Fibroblast of lung (primary cell): ENCODE data around the gene SBNO2. TPM values are rescaled to one million over a fixed set of nuclear protein-coding genes. Genes with fewer than 3 reads are reported as not detected.

Experiments
- DNase-seq, 2 donors: peaks; one replicate each; pipeline versions ENCODE4 v3.0.0 to v3.0.0-alpha.2; 2010; ENCODE audit warnings: low read depth in 2 of 2
- H2AFZ ChIP-seq: 2 replicates; pipeline ENCODE4 v1.5.1; 2012; ENCODE audit warnings: low read length, control low read depth, inconsistent platforms
- H3K27ac ChIP-seq: 2 replicates; pipeline ENCODE4 v1.5.1; 2011; ENCODE audit warnings: low read length, control low read depth; ENCODE audit not compliant: insufficient read depth
- H3K27me3 ChIP-seq: 2 replicates; pipeline ENCODE4 v1.5.1; 2011; ENCODE audit warnings: mild to moderate bottlenecking, low read length; ENCODE audit not compliant: control insufficient read depth, insufficient read depth
- H3K36me3 ChIP-seq: 2 replicates; pipeline ENCODE4 v1.5.1; 2011; ENCODE audit warnings: low read length; ENCODE audit not compliant: control insufficient read depth, insufficient read depth
- H3K4me1 ChIP-seq: 2 replicates; pipeline ENCODE4 v1.5.1; 2011; ENCODE audit warnings: low read length; ENCODE audit not compliant: control insufficient read depth, insufficient read depth; ENCODE audit errors: extremely low read depth
- H3K4me2 ChIP-seq: 2 replicates; pipeline ENCODE4 v1.5.1; 2011; ENCODE audit warnings: low read length, control low read depth; ENCODE audit not compliant: insufficient read depth; ENCODE audit errors: extremely low read depth
- H3K4me3 ChIP-seq, 4 experiments: fragments of 200-600 bp in 1 of 4; sonication (generic) in 1 of 4; replicated peaks in 1 of 4; 2 replicates each; pipeline ENCODE4 v1.5.1; 2011 to 2016; ENCODE audit warnings: low read length in 4 of 4, low read depth in 3 of 4, mild to moderate bottlenecking in 3 of 4, control low read depth in 2 of 4, inconsistent platforms in 1 of 4, mixed read lengths in 1 of 4; ENCODE audit not compliant: insufficient read depth in 1 of 4; ENCODE audit errors: control extremely low read depth in 1 of 4
- H3K79me2 ChIP-seq: 2 replicates; pipeline ENCODE4 v1.5.1; 2012; ENCODE audit warnings: mild to moderate bottlenecking, low read length, inconsistent platforms; ENCODE audit not compliant: control insufficient read depth, insufficient read depth
- H3K9ac ChIP-seq: 2 replicates; pipeline ENCODE4 v1.5.1; 2011; ENCODE audit warnings: mild to moderate bottlenecking, low read length, control low read depth; ENCODE audit not compliant: insufficient read depth
- H3K9me3 ChIP-seq: 2 replicates; pipeline ENCODE4 v1.5.1; 2012; ENCODE audit warnings: low read depth, low read length; ENCODE audit not compliant: control insufficient read depth, insufficient read depth
- H4K20me1 ChIP-seq: 2 replicates; pipeline ENCODE4 v1.5.1; 2011; ENCODE audit warnings: low read length; ENCODE audit not compliant: control insufficient read depth, insufficient read depth; ENCODE audit errors: extremely low read depth
- EZH2 ChIP-seq: IDR thresholded peaks from 2 replicates; pipeline ENCODE4 v1.5.1; 2012; ENCODE audit warnings: low read length, control low read depth, mild to moderate bottlenecking; ENCODE audit errors: missing control alignments
- polyA plus RNA-seq, 2 donors: library from polyadenylated mRNA; depleted of rRNA in 1 of 2; stranded (reverse) in 1 of 2; unstranded in 1 of 2; fragments of >200 nt; gene quantifications; 2 replicates each; pipeline ENCODE4 v1.2.1, GENCODE V29; 2011 to 2012; ENCODE audit warnings: missing spikeins in 1 of 2
- total RNA-seq: library from RNA; depleted of rRNA; stranded (reverse); fragments of >200 nt; gene quantifications from 2 replicates; pipeline ENCODE4 v1.2.1, GENCODE V29; 2014
- TF ChIP-seq, protein P1 (sequence below), 2 donors: IDR thresholded peaks in 1 of 2; conservative IDR thresholded peaks in 1 of 2; 1 replicate in 1 of 2; 2 replicates in 1 of 2; pipeline ENCODE4 v1.5.1; 2011 to 2012; ENCODE audit warnings: low read length in 2 of 2, control low read depth in 1 of 2, inconsistent platforms in 1 of 2, low read depth in 1 of 2, mild to moderate bottlenecking in 1 of 2

The SBNO2 gene
- total and polyA plus RNA-seq, 2 donors (not counting 1 experiment from before 2014, with no cell fraction given) = 12.6 to 55.8 TPM

DNA sequence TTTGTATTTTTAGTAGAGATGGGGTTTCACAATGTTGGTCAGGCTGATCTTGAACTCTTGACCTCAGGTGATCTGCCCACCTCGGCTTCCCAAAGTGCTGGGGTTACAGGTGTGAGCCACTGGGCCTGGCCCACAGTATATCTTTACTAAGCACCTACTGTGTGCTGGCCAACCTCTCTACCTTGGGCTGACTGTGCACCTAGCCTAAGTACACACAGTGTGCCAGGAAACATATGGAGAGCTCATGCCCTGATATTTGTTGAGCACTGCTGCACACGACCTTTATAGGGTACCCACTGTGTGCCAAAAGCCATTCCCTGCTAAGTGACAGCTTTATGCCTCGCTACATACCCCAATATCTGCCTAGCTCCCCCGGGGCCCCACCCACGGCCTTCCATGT, 113.4 kb downstream of the SBNO2 start:
- no peak overlapping the region for H3K4me3 ChIP-seq
- no peak for DNase-seq
- H3K27me3 ChIP-seq = no peaks in the 10 kb centered on the region
- H3K9ac ChIP-seq = no peak overlapping the region
- H4K20me1 ChIP-seq = no peaks in the 10 kb centered on the region
- no peaks in the 10 kb centered on the region for H3K79me2 ChIP-seq
- H3K4me1 ChIP-seq = no peaks in the 10 kb centered on the region
- no peak for TF ChIP-seq EZH2
- TF ChIP-seq, protein P1, sequence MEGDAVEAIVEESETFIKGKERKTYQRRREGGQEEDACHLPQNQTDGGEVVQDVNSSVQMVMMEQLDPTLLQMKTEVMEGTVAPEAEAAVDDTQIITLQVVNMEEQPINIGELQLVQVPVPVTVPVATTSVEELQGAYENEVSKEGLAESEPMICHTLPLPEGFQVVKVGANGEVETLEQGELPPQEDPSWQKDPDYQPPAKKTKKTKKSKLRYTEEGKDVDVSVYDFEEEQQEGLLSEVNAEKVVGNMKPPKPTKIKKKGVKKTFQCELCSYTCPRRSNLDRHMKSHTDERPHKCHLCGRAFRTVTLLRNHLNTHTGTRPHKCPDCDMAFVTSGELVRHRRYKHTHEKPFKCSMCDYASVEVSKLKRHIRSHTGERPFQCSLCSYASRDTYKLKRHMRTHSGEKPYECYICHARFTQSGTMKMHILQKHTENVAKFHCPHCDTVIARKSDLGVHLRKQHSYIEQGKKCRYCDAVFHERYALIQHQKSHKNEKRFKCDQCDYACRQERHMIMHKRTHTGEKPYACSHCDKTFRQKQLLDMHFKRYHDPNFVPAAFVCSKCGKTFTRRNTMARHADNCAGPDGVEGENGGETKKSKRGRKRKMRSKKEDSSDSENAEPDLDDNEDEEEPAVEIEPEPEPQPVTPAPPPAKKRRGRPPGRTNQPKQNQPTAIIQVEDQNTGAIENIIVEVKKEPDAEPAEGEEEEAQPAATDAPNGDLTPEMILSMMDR (conservative IDR thresholded peaks at IDR 0.05 in 1 of 2, IDR thresholded peaks at IDR 0.05 in 1 of 2; ENCODE audit: low read depth in 1 of 2, low read length in 2 of 2) = no peak
- no peak overlapping the region for H3K4me2 ChIP-seq
- H3K27ac ChIP-seq = no peak overlapping the region
- no peak overlapping the region for H2AFZ ChIP-seq
- no peaks in the 10 kb centered on the region for H3K36me3 ChIP-seq
- H3K9me3 ChIP-seq = peaks cover 5% of the 10 kb centered on the region

DNA sequence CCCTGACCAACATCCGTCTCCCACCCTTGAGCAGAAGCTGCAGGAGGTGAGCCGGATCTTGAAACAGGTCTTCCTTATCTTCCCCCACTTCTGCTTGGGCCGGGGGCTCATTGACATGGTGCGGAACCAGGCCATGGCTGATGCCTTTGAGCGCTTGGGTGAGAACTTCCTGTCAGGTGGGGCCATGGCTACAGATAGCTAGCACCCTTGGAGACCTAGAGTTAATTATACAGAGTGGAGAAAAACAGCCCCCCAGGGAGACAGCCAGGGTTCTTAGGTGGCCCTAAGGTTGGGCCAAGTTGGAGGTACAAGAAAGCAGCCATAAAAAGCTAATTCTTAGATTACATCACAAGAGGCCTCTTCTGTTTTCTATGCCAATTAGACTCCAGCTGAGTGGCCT, 116.0 kb downstream of the SBNO2 start:
- no peak overlapping the region for H2AFZ ChIP-seq
- TF ChIP-seq, protein P1 (conservative IDR thresholded peaks at IDR 0.05 in 1 of 2, IDR thresholded peaks at IDR 0.05 in 1 of 2; ENCODE audit: low read depth in 1 of 2, low read length in 2 of 2) = no peak
- TF ChIP-seq EZH2 = no peak
- DNase-seq = no peak
- no peaks in the 10 kb centered on the region for H3K36me3 ChIP-seq
- H3K4me3 ChIP-seq = no peak overlapping the region
- no peak overlapping the region for H3K4me2 ChIP-seq
- no peaks in the 10 kb centered on the region for H4K20me1 ChIP-seq
- H3K27me3 ChIP-seq = no peaks in the 10 kb centered on the region
- H3K27ac ChIP-seq = no peak overlapping the region
- H3K9ac ChIP-seq = no peak overlapping the region
- no peaks in the 10 kb centered on the region for H3K4me1 ChIP-seq
- no peaks in the 10 kb centered on the region for H3K79me2 ChIP-seq
- peaks cover 5% of the 10 kb centered on the region for H3K9me3 ChIP-seq

Other genes starting within 250 kb of the SBNO2 start
- gene ARID3A, start 248.2 kb downstream of the SBNO2 start, total RNA-seq = 12.1 and 14.9 TPM in 2 replicates
- gene ARID3A, start 248.2 kb downstream of the SBNO2 start, polyA plus RNA-seq = 6.4 and 8.7 TPM in 2 replicates
- 41.6 and 42.3 TPM in 2 replicates for gene WDR18, start 189.9 kb downstream of the SBNO2 start, total RNA-seq
- gene WDR18, start 189.9 kb downstream of the SBNO2 start, polyA plus RNA-seq = 10.0 and 16.1 TPM in 2 replicates
- gene GRIN3B, start 173.8 kb downstream of the SBNO2 start, total RNA-seq = 0.51 and 0.66 TPM in 2 replicates
- gene GRIN3B, start 173.8 kb downstream of the SBNO2 start, polyA plus RNA-seq = 0.12 and 0.25 TPM in 2 replicates
- gene TMEM259, start 153.1 kb downstream of the SBNO2 start, total RNA-seq = 47.5 and 57.8 TPM in 2 replicates
- 67.1 and 67.9 TPM in 2 replicates for gene TMEM259, start 153.1 kb downstream of the SBNO2 start, polyA plus RNA-seq
- gene RNU6-2, start 152.7 kb downstream of the SBNO2 start, total RNA-seq = not detected in 2 replicates
- not detected in 2 replicates for gene RNU6-2, start 152.7 kb downstream of the SBNO2 start, polyA plus RNA-seq
- 120 and 194 TPM in 2 replicates for gene CNN2, start 147.7 kb downstream of the SBNO2 start, total RNA-seq
- 299 and 473 TPM in 2 replicates for gene CNN2, start 147.7 kb downstream of the SBNO2 start, polyA plus RNA-seq
- 2.3 and 9.7 TPM in 2 replicates for gene ABCA7, start 134.2 kb downstream of the SBNO2 start, total RNA-seq
- 2.2 and 2.3 TPM in 2 replicates for gene ABCA7, start 134.2 kb downstream of the SBNO2 start, polyA plus RNA-seq
- 0.77 and 1.8 TPM in 2 replicates for gene ARHGAP45, start 107.1 kb downstream of the SBNO2 start, total RNA-seq
- 0.42 and 0.78 TPM in 2 replicates for gene ARHGAP45, start 107.1 kb downstream of the SBNO2 start, polyA plus RNA-seq
- gene POLR2E, start 78.9 kb downstream of the SBNO2 start, total RNA-seq = 55.2 and 55.5 TPM in 2 replicates
- gene POLR2E, start 78.9 kb downstream of the SBNO2 start, polyA plus RNA-seq = 130 and 214 TPM in 2 replicates
- gene GPX4, start 70.3 kb downstream of the SBNO2 start, total RNA-seq = 428 and 430 TPM in 2 replicates
- gene GPX4, start 70.3 kb downstream of the SBNO2 start, polyA plus RNA-seq = 325 and 473 TPM in 2 replicates
- gene STK11, start 31.5 kb upstream of the SBNO2 start, total RNA-seq = 96.6 and 100 TPM in 2 replicates
- gene STK11, start 31.5 kb upstream of the SBNO2 start, polyA plus RNA-seq = 23.7 TPM in 2 replicates
- 1.5 TPM in 2 replicates for gene CBARP, start 63.7 kb upstream of the SBNO2 start, total RNA-seq
- gene CBARP, start 63.7 kb upstream of the SBNO2 start, polyA plus RNA-seq = 0.31 and 1.0 TPM in 2 replicates
- gene ATP5F1D, start 67.5 kb upstream of the SBNO2 start, total RNA-seq = 13.4 and 20.5 TPM in 2 replicates
- 53.8 and 79.8 TPM in 2 replicates for gene ATP5F1D, start 67.5 kb upstream of the SBNO2 start, polyA plus RNA-seq
- gene MIDN, start 74.3 kb upstream of the SBNO2 start, total RNA-seq = 13.6 and 18.8 TPM in 2 replicates
- 12.0 and 18.0 TPM in 2 replicates for gene MIDN, start 74.3 kb upstream of the SBNO2 start, polyA plus RNA-seq
- gene CIRBP, start 95.1 kb upstream of the SBNO2 start, total RNA-seq = 104 and 110 TPM in 2 replicates
- gene CIRBP, start 95.1 kb upstream of the SBNO2 start, polyA plus RNA-seq = 260 and 298 TPM in 2 replicates
- 22.5 and 24.7 TPM in 2 replicates for gene FAM174C, start 101.3 kb upstream of the SBNO2 start, total RNA-seq
- 16.1 and 23.7 TPM in 2 replicates for gene FAM174C, start 101.3 kb upstream of the SBNO2 start, polyA plus RNA-seq
- gene EFNA2, start 111.6 kb upstream of the SBNO2 start, total RNA-seq = 0.17 TPM in 1 of 2 replicates, not detected in the other
- not detected in 2 replicates for gene EFNA2, start 111.6 kb upstream of the SBNO2 start, polyA plus RNA-seq
- gene NDUFS7, start 209.6 kb upstream of the SBNO2 start, total RNA-seq = 55.0 and 71.2 TPM in 2 replicates
- 29.6 and 30.3 TPM in 2 replicates for gene NDUFS7, start 209.6 kb upstream of the SBNO2 start, polyA plus RNA-seq
- gene GAMT, start 227.3 kb upstream of the SBNO2 start, total RNA-seq = 31.1 and 44.1 TPM in 2 replicates
- 20.0 and 32.6 TPM in 2 replicates for gene GAMT, start 227.3 kb upstream of the SBNO2 start, polyA plus RNA-seq
- 34.9 and 49.5 TPM in 2 replicates for gene DAZAP1, start 233.3 kb upstream of the SBNO2 start, total RNA-seq
- 44.6 and 65.4 TPM in 2 replicates for gene DAZAP1, start 233.3 kb upstream of the SBNO2 start, polyA plus RNA-seq